Measurements from ENCODE around the gene DLGAP1. TPM values are rescaled to one million over a fixed set of nuclear protein-coding genes. Genes with fewer than 3 reads are reported as not detected.

Gene DLGAP1
- total and polyA plus RNA-seq, 2 donors (not counting 1 experiment from before 2014, with no cell fraction given) = 0.07 to 0.61 TPM

DNA sequence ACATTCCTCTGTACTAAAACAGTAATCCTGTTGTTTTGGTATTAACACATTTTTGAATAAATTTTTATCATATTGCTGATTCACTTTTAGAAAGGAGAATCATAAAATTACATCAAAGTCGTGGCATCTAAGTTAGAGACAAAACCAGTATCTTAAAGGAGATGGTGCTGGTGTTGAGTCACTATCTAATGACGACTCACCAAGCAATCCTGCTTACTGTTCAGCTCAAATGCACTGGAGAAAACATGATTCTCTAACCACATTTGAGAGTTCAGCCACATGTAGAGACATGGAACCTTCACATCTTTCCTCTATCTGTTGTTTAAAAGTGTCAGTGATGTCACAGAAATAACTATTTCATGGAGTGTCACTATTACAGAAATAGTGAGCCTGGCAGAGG lies 531.4 kb downstream of the DLGAP1 start:
- no peak for ATAC-seq (ENCODE audit: low read depth)
- H3K4me1 Mint-ChIP-seq = no peaks in the 10 kb centered on the region
- CTCF ChIA-PET = no interaction called here
- no peaks in the 10 kb centered on the region for H3K9me3 Mint-ChIP-seq (ENCODE audit: insufficient read depth)
- POLR2A ChIA-PET = no interaction called here
- no CpG with 5 or more reads among the region's 2 CpGs for WGBS (ENCODE audit: insufficient coverage)
- no peaks in the 10 kb centered on the region for H3K36me3 ChIP-seq (replicated peaks in 1 of 2; ENCODE audit: control extremely low read depth in 1 of 2, control insufficient read depth in 1 of 2, extremely low read depth in 1 of 2, insufficient read depth in 2 of 2, low read length in 1 of 2)
- H3K27ac Mint-ChIP-seq = no peak overlapping the region
- no peak overlapping the region for H3K4me2 ChIP-seq (replicated peaks; ENCODE audit: low read depth, low read length, poor library complexity, severe bottlenecking)
- H2AFZ ChIP-seq (ENCODE audit: insufficient read depth, low read depth, low read length, poor library complexity, severe bottlenecking) = no peak overlapping the region
- no peak overlapping the region for H3K4me3 Mint-ChIP-seq
- H4K20me1 ChIP-seq (ENCODE audit: control insufficient read depth, insufficient read depth, low read length, poor library complexity, severe bottlenecking) = no peaks in the 10 kb centered on the region
- no peak for TF ChIP-seq CTCF (IDR thresholded peaks at IDR 0.05)
- no peak for TF ChIP-seq EZH2 (IDR thresholded peaks at IDR 0.05; ENCODE audit: borderline replicate concordance, insufficient read depth, low read depth, low read length, poor library complexity, severe bottlenecking)
- H3K27ac ChIP-seq (ENCODE audit: low read length in 2 of 2) = no peak overlapping the region
- H3K4me1 ChIP-seq (ENCODE audit: control insufficient read depth in 2 of 2, insufficient read depth in 2 of 2, low read length in 2 of 2) = no peaks in the 10 kb centered on the region
- H3K9ac ChIP-seq (ENCODE audit: low read length) = no peak overlapping the region
- no peaks in the 10 kb centered on the region for H3K79me2 ChIP-seq (ENCODE audit: control insufficient read depth, insufficient read depth, low read length)
- no peak overlapping the region for H3K4me3 ChIP-seq (ENCODE audit: control extremely low read depth in 1 of 5, extremely low read depth in 1 of 5, insufficient read depth in 1 of 5, low read depth in 2 of 5, low read length in 4 of 5)
- DNase-seq = no peak
- peaks cover 3% of the 10 kb centered on the region for H3K27me3 Mint-ChIP-seq
- intact Hi-C loops (cut with micrococcal nuclease) = no loop called here
- H3K9me3 ChIP-seq (ENCODE audit: control extremely low read depth in 1 of 3, control insufficient read depth in 2 of 3, insufficient read depth in 1 of 3, low read length in 2 of 3) = no peaks in the 10 kb centered on the region
- H3K27me3 ChIP-seq (replicated peaks in 1 of 4; ENCODE audit: control extremely low read depth in 1 of 4, control insufficient read depth in 3 of 4, insufficient read depth in 4 of 4, low read length in 3 of 4) = no peaks in the 10 kb centered on the region

DNA sequence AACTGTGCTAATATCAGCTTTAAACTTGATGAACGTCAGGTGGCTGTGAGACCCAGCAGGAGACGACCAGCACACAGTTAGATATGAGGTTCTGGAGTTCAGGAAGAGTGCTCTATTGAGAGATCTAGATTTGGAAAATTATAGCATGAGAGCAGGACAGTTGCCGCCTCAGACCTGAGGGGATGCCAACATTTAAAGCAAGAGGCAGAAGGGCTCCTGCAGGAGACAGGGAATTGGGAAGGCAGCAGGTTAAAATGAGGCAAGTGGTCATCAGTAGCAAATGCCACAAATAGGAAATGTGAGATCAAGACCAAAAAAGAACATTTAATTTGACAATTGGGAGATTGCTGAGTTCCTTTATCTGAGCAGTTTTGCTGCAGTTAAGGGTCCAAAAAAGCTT lies 533.3 kb downstream of the DLGAP1 start:
- no peak for ATAC-seq (ENCODE audit: low read depth)
- H3K27ac ChIP-seq (ENCODE audit: low read length in 2 of 2) = no peak overlapping the region
- no peaks in the 10 kb centered on the region for H3K79me2 ChIP-seq (ENCODE audit: control insufficient read depth, insufficient read depth, low read length)
- H3K27me3 ChIP-seq (replicated peaks in 1 of 4; ENCODE audit: control extremely low read depth in 1 of 4, control insufficient read depth in 3 of 4, insufficient read depth in 4 of 4, low read length in 3 of 4) = no peaks in the 10 kb centered on the region
- H3K9me3 ChIP-seq (ENCODE audit: control extremely low read depth in 1 of 3, control insufficient read depth in 2 of 3, insufficient read depth in 1 of 3, low read length in 2 of 3) = no peaks in the 10 kb centered on the region
- ChIA-PET CTCF (no interaction called here), POLR2A (no interaction called here)
- intact Hi-C loops (cut with micrococcal nuclease) = no loop called here
- no peak overlapping the region for H3K9ac ChIP-seq (ENCODE audit: low read length)
- H4K20me1 ChIP-seq (ENCODE audit: control insufficient read depth, insufficient read depth, low read length, poor library complexity, severe bottlenecking) = no peaks in the 10 kb centered on the region
- TF ChIP-seq EZH2 (IDR thresholded peaks at IDR 0.05; ENCODE audit: borderline replicate concordance, insufficient read depth, low read depth, low read length, poor library complexity, severe bottlenecking) (no peak), CTCF (IDR thresholded peaks at IDR 0.05) (no peak)
- Mint-ChIP-seq H3K4me3 (no peak overlapping the region), H3K9me3 (ENCODE audit: insufficient read depth) (no peaks in the 10 kb centered on the region), H3K27me3 (peaks cover 6% of the 10 kb centered on the region), H3K27ac (no peak overlapping the region), H3K4me1 (no peaks in the 10 kb centered on the region)
- no peak overlapping the region for H3K4me2 ChIP-seq (replicated peaks; ENCODE audit: low read depth, low read length, poor library complexity, severe bottlenecking)
- H3K4me3 ChIP-seq (ENCODE audit: control extremely low read depth in 1 of 5, extremely low read depth in 1 of 5, insufficient read depth in 1 of 5, low read depth in 2 of 5, low read length in 4 of 5) = no peak overlapping the region
- 84% methylated on average over 3 of the region's 3 CpGs for WGBS (ENCODE audit: insufficient coverage)
- H3K4me1 ChIP-seq (ENCODE audit: control insufficient read depth in 2 of 2, insufficient read depth in 2 of 2, low read length in 2 of 2) = no peaks in the 10 kb centered on the region
- H2AFZ ChIP-seq (ENCODE audit: insufficient read depth, low read depth, low read length, poor library complexity, severe bottlenecking) = no peak overlapping the region
- no peaks in the 10 kb centered on the region for H3K36me3 ChIP-seq (replicated peaks in 1 of 2; ENCODE audit: control extremely low read depth in 1 of 2, control insufficient read depth in 1 of 2, extremely low read depth in 1 of 2, insufficient read depth in 2 of 2, low read length in 1 of 2)
- no peak for DNase-seq
